Measurements from ENCODE around the gene USP32. TPM values are rescaled to one million over a fixed set of nuclear protein-coding genes. Genes with fewer than 3 reads are reported as not detected.
"Not testable (repeated sequence)": the region's sequence is repeated elsewhere in the genome, so short reads cannot be mapped to it uniquely, and the experiment has no call there.

The USP32 gene
- total RNA-seq, 4 donors from 2014 or later: 29.1 to 74.1 (median 42.5) TPM

GRCh38 chr17:60425626-60426025 is 33.7 kb upstream of the USP32 start:
- Histone ChIP-seq H3K27me3 (peaks cover 0 to 31% (median 0%) of the 10 kb centered on the region in 4 donors), H3K36me3 (no peaks in the 10 kb centered on the region), H3K4me1 (peaks cover 0 to 15% (median 8%) of the 10 kb centered on the region in 3 donors), H3K4me3 (no peak overlapping the region), H3K27ac (no peak overlapping the region), H3K9me3 (no peaks in the 10 kb centered on the region)
- intact Hi-C loops (cut with DNase I): no loop called here
- no peak for DNase-seq
- no peak for TF ChIP-seq CTCF (IDR thresholded peaks at IDR 0.05)
- TF ChIP-seq POLR2A (IDR thresholded peaks at IDR 0.05): no peak
- WGBS, 2 donors: 71 to 74% methylated on average over 2 to 3 of the region's 6 CpGs

- no peak for DNase-seq
- Histone ChIP-seq H3K27ac (no peak overlapping the region), H3K36me3 (no peaks in the 10 kb centered on the region), H3K4me1 (peaks cover 0 to 17% (median 8%) of the 10 kb centered on the region in 3 donors), H3K9me3 (no peaks in the 10 kb centered on the region), H3K27me3 (peaks cover 0 to 26% (median 0%) of the 10 kb centered on the region in 4 donors), H3K4me3 (no peak overlapping the region)
- no peak for TF ChIP-seq POLR2A (IDR thresholded peaks at IDR 0.05)
- no peak for TF ChIP-seq CTCF (IDR thresholded peaks at IDR 0.05)
- 55 to 77% methylated on average over 3 of the region's 3 CpGs for WGBS, 2 donors
- intact Hi-C loops (cut with DNase I): no loop called here
These were observed 31.9 kb upstream of the USP32 start for GRCh38 chr17:60423865-60424264.

GRCh38 chr17:60422162-60422665 is 30.3 kb upstream of the USP32 start, which contains the start of gene CHCT1:
Gene CHCT1, plus strand, starts transcription at chr17:60422489. Its CDS starts 104 bp downstream, at chr17:60422593.
- no peak for DNase-seq
- Histone ChIP-seq H3K9me3 (no peaks in the 10 kb centered on the region), H3K4me3 (peak within 1 kb of the TSS; percentile 34 to 79 (median 48)), H3K27ac (peak within 1 kb of the TSS; percentile 22 to 51 (median 32)), H3K4me1 (peaks cover 0 to 17% (median 8%) of the 10 kb centered on the region in 3 donors), H3K27me3 (peaks cover 0 to 26% (median 0%) of the 10 kb centered on the region in 4 donors), H3K36me3 (no peaks in the 10 kb centered on the region)
- TF ChIP-seq CTCF (IDR thresholded peaks at IDR 0.05) (no peak), POLR2A (IDR thresholded peaks at IDR 0.05) (no peak)
- intact Hi-C loops (cut with DNase I): no loop called here
- WGBS, 2 donors: 75 to 81% methylated on average over 6 to 11 of the region's 18 CpGs

GRCh38 chr17:60421273-60422161 is 29.6 kb upstream of the USP32 start:
- intact Hi-C loops (cut with DNase I): no loop called here
- Histone ChIP-seq H3K27ac (peak overlapping the region; percentile 22 to 51 (median 32)), H3K4me1 (peaks cover 0 to 17% (median 8%) of the 10 kb centered on the region in 3 donors), H3K27me3 (peaks cover 0 to 21% (median 0%) of the 10 kb centered on the region in 4 donors), H3K36me3 (no peaks in the 10 kb centered on the region), H3K4me3 (peak overlapping the region; percentile 34 to 79 (median 48)), H3K9me3 (no peaks in the 10 kb centered on the region)
- TF ChIP-seq CTCF (IDR thresholded peaks at IDR 0.05) (peak; percentile 69 to 95 (median 88)), POLR2A (IDR thresholded peaks at IDR 0.05) (no peak)
- no peak for DNase-seq
- WGBS, 2 donors: 0 to 1% methylated on average over 12 to 41 of the region's 66 CpGs

- H3K9me3 ChIP-seq; H3K27ac ChIP-seq; intact Hi-C loops (cut with DNase I); DNase-seq; H3K36me3 ChIP-seq; H3K4me3 ChIP-seq: not testable (repeated sequence)
- Histone ChIP-seq H3K4me1 (peaks cover 0 to 17% (median 8%) of the 10 kb centered on the region in 3 donors), H3K27me3 (peaks cover 0 to 11% (median 0%) of the 10 kb centered on the region in 4 donors)
- 89 to 96% methylated on average over 7 of the region's 7 CpGs for WGBS, 2 donors
These were observed 27.9 kb upstream of the USP32 start for GRCh38 chr17:60419875-60420274.

- H3K9me3 ChIP-seq; DNase-seq; H3K36me3 ChIP-seq; H3K4me3 ChIP-seq; intact Hi-C loops (cut with DNase I); H3K27ac ChIP-seq: not testable (repeated sequence)
- Histone ChIP-seq H3K27me3 (peaks cover 0 to 11% (median 0%) of the 10 kb centered on the region in 4 donors), H3K4me1 (peaks cover 0 to 17% (median 8%) of the 10 kb centered on the region in 3 donors)
- WGBS, 2 donors: 85 to 90% methylated on average over 4 of the region's 4 CpGs
These were observed 27.1 kb upstream of the USP32 start for GRCh38 chr17:60419003-60419402.
